ENCODE measurements around the gene RNF41.

The RNF41 gene

DNA sequence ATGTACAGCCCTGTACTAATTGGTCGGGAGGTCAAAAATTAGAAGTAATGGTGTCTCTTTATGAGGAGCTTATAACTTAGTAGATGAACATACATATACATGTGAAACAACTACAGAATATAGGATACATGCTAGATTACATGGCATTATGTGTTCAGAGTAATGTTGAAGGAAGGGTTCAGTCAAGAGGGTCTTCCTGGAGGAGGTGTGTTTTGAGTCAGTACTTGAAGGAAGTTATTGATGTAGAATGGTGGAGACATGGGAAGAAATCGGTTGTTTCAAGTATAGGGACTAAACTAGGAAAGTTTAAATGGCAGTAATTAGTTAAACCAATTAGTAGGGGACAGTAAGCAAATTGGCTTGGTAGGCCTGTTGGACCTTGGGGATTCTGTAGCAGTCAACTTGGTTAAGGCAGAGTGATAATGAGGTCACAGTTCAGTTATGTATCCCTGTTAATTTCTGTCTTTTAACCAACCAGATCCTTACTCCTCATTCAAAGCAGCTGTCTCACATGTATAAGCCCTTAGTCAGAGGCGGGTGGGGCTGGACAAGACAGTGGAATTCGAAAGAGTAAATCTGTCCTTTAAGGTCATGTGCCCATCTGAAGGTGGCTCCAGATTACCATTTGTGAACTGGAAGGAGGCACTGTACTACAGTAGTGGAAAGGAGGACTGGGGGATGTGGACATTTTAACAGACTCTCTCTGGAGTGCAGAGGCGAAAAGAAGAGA lies 39.9 kb upstream of the RNF41 start:
- Histone ChIP-seq H3K27me3 (replicated peaks; ENCODE audit: control insufficient read depth, insufficient read depth, low read length) (no peaks in the 10 kb centered on the region), H3K36me3 (ENCODE audit: control insufficient read depth, insufficient read depth, low read length) (no peaks in the 10 kb centered on the region; the same call in 1 of the 2 replicates), H3K4me3 (replicated peaks; ENCODE audit: low read depth, low read length) (no peak overlapping the region)
- TF ChIP-seq, protein P1, sequence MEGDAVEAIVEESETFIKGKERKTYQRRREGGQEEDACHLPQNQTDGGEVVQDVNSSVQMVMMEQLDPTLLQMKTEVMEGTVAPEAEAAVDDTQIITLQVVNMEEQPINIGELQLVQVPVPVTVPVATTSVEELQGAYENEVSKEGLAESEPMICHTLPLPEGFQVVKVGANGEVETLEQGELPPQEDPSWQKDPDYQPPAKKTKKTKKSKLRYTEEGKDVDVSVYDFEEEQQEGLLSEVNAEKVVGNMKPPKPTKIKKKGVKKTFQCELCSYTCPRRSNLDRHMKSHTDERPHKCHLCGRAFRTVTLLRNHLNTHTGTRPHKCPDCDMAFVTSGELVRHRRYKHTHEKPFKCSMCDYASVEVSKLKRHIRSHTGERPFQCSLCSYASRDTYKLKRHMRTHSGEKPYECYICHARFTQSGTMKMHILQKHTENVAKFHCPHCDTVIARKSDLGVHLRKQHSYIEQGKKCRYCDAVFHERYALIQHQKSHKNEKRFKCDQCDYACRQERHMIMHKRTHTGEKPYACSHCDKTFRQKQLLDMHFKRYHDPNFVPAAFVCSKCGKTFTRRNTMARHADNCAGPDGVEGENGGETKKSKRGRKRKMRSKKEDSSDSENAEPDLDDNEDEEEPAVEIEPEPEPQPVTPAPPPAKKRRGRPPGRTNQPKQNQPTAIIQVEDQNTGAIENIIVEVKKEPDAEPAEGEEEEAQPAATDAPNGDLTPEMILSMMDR (IDR thresholded peaks at IDR 0.05; ENCODE audit: insufficient read depth, low read length, poor library complexity, severe bottlenecking) = no peak
- no peak for DNase-seq (ENCODE audit: extremely low read depth, insufficient read length)

DNA sequence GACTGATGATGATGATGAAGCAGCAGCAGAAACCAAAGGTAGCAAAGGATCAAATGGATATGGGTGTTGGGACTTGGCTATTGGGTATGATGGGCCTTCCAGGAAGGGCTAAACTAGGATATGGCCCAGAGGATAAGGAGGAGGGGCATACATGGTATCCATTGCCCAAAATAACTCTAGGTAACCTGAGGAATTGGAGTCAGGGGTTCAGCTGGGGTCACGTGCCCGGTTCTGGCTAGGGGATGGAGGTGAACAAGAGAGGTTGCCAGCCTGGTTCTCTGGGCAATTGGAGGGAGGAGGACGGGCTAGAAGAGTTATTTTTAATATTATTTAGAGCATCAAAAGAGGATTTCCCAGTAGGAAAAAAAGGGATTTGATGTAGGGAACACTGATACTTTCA lies 39.2 kb upstream of the RNF41 start:
- Histone ChIP-seq H3K4me3 (replicated peaks; ENCODE audit: low read depth, low read length) (no peak overlapping the region), H3K27me3 (replicated peaks; ENCODE audit: control insufficient read depth, insufficient read depth, low read length) (no peaks in the 10 kb centered on the region), H3K36me3 (ENCODE audit: control insufficient read depth, insufficient read depth, low read length) (peaks cover 3% of the 10 kb centered on the region)
- no peak for DNase-seq (ENCODE audit: extremely low read depth, insufficient read length)
- TF ChIP-seq, protein P1 (IDR thresholded peaks at IDR 0.05; ENCODE audit: insufficient read depth, low read length, poor library complexity, severe bottlenecking) = no peak

DNA sequence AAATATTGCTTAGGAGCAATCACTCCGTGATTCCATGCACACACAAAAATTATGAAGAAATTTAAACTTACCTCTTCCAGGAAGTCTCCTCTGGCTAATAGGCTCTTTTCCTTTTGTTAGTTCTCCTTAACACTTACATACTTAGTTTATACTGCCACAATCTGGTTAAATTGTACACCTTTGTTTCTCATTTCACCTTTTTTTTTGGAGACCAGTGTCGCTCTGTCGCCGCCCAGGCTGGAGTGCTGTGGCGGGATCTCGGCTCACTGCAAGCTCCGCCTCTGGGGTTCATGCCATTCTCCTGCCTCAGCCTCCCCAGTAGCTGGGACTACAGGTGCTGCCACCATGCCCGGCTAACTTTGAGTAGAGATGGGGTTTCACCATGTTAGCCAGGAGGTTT lies 38.7 kb upstream of the RNF41 start:
- TF ChIP-seq, protein P1 (IDR thresholded peaks at IDR 0.05; ENCODE audit: insufficient read depth, low read length, poor library complexity, severe bottlenecking) = no peak
- Histone ChIP-seq H3K27me3 (replicated peaks; ENCODE audit: control insufficient read depth, insufficient read depth, low read length) (no peaks in the 10 kb centered on the region), H3K4me3 (replicated peaks; ENCODE audit: low read depth, low read length) (no peak overlapping the region), H3K36me3 (ENCODE audit: control insufficient read depth, insufficient read depth, low read length) (peaks cover 7% of the 10 kb centered on the region)
- DNase-seq (ENCODE audit: extremely low read depth, insufficient read length) = no peak

DNA sequence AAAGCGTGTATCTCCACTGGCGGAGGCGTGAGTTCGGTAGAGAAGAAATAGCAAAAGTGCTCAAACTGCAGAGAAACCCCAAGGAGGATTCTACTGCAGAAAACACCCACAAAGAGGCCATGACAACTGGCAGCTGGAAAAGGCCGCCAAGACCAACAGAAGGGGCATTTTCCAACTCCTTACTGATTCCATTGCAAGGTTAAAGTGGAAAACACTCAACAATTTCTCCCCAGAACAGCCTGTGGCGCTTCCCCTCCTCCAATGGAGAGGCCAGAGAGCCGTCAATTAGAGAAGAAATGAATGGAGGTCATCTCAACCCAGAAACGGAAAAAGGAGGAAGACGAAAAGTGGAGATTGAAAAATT lies 37.1 kb upstream of the RNF41 start:
- peaks cover 18% of the 10 kb centered on the region for H3K36me3 ChIP-seq (ENCODE audit: control insufficient read depth, insufficient read depth, low read length)
- no peaks in the 10 kb centered on the region for H3K27me3 ChIP-seq (replicated peaks; ENCODE audit: control insufficient read depth, insufficient read depth, low read length)
- peak overlapping the region; percentile 84 for H3K4me3 ChIP-seq (replicated peaks; ENCODE audit: low read depth, low read length)
- no peak for DNase-seq (ENCODE audit: extremely low read depth, insufficient read length)
- TF ChIP-seq, protein P1 (IDR thresholded peaks at IDR 0.05; ENCODE audit: insufficient read depth, low read length, poor library complexity, severe bottlenecking) = no peak

DNA sequence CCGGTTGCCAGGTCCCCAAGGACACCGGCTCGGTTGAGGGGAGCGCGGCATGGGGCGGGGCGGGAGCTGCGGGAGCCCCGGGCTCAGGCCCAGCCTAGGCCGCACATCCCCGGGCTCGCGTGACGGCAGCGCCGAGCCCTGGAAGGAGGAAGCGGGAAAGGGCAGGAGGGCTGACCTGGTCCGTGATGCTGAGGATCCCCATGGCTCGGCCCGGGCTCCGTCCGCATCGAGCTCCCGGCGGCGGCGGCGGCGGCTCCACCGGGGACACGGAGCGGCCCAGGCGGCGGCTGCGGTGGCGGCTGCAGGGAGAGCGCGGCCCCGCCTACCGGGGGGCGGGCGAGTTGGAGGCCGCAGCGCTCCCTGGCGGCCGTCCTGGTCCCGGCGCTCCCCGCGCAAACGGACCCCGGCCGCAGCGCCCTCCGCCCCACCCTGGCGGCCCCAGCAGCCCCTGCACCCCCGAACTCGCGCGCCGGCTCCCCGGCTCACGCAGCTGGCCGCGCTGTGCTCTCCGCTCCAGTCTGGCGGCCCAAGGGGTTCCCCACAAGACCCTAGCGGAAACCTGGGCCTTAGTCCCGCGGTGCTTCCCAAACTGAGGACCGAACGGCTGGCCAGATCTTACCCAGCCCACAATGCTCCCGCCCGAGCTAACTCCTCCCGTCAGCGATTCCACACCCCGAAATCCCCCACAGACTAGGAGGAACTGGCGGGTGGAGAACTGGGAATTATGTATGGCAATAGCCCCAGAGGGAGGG lies 36.5 kb upstream of the RNF41 start, which contains the start of gene ANKRD52:
ANKRD52 (minus strand) TSS at position 317 of the 752 bp plus-strand sequence; CDS start at position 202, 115 bp downstream.
- Histone ChIP-seq H3K27me3 (replicated peaks; ENCODE audit: control insufficient read depth, insufficient read depth, low read length) (no peaks in the 10 kb centered on the region), H3K4me3 (replicated peaks; ENCODE audit: low read depth, low read length) (peak within 1 kb of the TSS; percentile 84), H3K36me3 (ENCODE audit: control insufficient read depth, insufficient read depth, low read length) (peaks cover 23% of the 10 kb centered on the region)
- TF ChIP-seq, protein P1 (IDR thresholded peaks at IDR 0.05; ENCODE audit: insufficient read depth, low read length, poor library complexity, severe bottlenecking) = no peak
- DNase-seq (ENCODE audit: extremely low read depth, insufficient read length) = peak; percentile 88
